Amniotic epithelial cell (primary cell): ENCODE results near the gene FBRSL1.

Experiments used
- DNase-seq: peaks from one replicate; pipeline ENCODE4 v3.0.0-alpha.2; 2010; ENCODE audit warnings: low read depth

Gene FBRSL1

GRCh38 chr12:132542661-132543060 lies 52.7 kb downstream of the FBRSL1 start:
- DNase-seq: no peak

DNA sequence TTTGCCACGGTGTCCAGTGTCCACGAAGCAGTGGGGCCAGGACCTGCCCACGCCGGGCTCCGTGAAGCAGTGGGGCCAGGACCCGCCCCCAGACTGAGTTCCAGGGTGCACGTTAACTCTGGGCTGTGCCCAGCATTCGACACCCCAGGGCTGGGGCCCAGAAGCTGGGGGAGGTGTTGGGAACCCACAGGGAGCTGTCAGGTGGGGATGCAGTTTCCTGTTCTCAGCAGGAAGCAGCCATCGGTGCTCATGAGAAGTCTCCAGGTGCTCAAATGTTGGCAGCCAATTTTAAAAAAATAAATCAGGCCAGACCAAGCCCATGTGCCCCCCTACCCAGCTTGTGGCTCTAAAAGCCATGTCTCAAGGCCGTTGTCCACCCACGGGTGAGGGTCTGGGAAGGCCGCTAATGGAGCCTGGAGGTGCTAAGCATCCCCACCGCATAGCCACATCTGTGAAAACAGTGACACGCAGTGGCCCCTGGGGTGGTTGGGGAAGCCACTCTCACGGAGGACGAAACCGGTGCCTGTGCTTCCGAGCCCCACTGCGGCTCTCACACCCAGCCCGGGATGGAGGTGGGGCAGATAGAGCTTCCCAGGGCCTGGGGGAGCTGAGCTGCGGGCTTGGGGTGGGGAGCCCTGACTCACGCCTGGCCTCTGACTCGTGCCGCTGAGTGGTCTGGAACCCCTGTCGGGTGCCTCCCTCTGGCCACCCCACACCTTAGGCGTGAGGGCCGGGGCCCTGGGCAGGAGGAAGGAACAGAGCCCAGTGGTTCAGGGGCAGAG lies 53.5 kb downstream of the FBRSL1 start:
- peak; percentile 12 for DNase-seq

DNA sequence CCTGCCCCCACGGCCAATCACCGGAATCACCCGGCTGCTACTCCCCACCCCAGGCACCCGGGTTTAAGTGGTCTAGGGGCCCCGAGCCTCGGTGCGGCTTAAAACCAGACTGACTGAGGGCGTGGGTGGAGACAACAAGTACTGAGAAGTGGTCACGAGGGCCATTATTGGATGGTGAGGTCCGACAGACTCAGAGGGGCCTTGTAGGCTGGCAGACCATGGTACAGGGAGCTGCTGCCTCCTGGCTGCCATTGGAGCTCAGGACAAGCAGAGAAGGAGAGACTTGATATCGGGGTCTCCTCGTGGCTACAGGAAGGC lies 54.1 kb downstream of the FBRSL1 start:
- DNase-seq: peak; percentile 48

DNA sequence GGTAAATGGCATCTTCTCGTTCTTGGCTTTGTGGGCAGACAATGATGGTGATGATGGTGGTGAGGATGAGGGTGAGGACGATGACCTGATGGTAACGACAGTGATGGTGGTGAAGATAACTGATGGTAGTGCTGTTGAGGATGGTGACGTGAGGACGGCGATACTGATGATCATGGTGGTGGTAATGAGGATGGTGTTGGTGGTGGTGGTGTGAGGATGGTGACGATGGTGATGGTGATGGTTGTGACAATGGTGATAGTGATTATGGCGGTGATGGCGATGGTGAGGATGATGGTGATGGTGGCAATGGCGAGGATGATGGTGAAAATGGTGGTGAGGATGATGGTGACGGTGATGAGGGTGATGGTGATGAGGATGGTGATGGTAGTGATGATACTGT lies 54.5 kb downstream of the FBRSL1 start:
- DNase-seq: no peak

DNA sequence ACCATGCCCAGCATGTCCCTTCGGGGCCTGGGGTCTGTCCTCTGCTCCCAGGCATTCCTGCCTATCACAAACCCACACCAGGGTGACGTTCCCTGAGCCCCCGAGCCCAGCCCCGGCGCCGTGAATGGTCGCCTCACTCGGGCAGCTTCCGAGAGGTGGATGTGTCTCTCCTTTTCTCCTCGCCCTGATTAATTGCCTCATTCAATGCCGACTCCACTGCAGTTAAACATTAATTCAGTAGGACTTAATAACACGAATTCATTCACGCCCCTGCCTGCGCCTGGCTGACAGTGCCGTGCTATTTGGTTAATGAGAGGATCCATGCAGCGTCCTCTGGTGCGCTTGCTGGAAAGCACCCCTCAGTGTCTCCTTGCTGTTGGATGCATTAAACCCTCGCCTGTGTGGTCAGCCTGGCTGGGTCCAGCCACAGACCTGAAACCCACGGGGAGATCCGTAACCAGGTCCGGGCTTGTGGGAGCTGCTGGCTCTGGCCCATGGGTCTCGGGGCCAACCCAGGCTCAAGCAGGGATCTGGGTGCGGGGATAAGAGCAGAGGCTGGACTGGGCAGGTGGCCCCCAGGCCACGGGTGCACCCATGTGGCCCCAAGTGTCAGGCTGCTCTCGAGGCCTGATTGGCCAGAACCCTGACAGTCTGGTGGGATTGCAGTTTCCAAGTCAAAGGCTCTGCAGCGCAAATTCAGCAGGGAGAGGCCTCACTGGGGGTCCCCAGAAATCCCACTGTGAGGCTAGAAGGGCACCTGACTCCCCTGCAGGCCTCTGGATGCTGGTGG lies 55.4 kb downstream of the FBRSL1 start:
- DNase-seq: no peak

DNA sequence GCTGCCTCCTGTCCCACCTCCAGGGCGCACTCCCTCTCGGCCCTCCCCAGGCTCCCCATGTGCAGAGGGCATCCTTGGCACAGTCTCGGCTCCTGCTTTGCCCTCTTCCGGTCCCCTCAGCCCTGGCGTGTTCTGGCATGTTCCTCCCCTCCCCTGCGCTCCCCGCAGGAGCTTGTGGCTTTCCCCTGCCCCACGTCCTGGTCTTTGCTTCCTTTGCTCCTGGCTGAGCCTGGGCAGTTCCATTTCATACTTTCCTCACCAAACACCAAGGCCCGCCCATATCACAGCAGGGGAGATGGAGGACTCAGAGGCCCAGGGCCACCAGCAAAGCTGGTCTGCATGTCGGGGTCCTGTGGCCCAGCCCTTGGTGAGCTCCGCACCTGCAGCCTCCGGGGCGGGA lies 56.0 kb downstream of the FBRSL1 start:
- DNase-seq: no peak

GRCh38 chr12:132546647-132547046 lies 56.7 kb downstream of the FBRSL1 start:
- no peak for DNase-seq

- DNase-seq: no peak
These were observed 57.3 kb downstream of the FBRSL1 start for GRCh38 chr12:132547205-132547740.

- no peak for DNase-seq
These were observed 58.6 kb downstream of the FBRSL1 start for GRCh38 chr12:132548430-132549058.

DNA sequence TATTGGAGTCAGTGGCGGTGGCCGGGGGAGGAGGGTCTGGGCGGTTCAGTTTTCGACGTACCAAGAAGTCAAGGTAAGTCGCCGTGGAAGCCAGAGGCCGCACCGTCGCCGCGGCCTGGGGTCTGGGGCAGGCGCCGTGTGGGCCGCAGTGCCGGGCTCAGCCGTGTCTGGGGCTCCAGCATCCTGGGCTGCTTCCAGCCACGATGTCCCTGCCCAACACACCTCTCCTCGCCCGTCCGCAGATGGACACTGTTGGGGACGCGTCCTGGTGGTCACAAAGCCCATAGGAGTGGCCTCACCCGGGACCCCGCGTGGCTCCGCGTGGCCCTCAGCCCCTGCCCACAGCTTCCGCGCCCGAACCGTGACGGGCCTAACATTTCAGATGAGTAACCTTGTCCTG lies 59.1 kb downstream of the FBRSL1 start:
- no peak for DNase-seq

DNA sequence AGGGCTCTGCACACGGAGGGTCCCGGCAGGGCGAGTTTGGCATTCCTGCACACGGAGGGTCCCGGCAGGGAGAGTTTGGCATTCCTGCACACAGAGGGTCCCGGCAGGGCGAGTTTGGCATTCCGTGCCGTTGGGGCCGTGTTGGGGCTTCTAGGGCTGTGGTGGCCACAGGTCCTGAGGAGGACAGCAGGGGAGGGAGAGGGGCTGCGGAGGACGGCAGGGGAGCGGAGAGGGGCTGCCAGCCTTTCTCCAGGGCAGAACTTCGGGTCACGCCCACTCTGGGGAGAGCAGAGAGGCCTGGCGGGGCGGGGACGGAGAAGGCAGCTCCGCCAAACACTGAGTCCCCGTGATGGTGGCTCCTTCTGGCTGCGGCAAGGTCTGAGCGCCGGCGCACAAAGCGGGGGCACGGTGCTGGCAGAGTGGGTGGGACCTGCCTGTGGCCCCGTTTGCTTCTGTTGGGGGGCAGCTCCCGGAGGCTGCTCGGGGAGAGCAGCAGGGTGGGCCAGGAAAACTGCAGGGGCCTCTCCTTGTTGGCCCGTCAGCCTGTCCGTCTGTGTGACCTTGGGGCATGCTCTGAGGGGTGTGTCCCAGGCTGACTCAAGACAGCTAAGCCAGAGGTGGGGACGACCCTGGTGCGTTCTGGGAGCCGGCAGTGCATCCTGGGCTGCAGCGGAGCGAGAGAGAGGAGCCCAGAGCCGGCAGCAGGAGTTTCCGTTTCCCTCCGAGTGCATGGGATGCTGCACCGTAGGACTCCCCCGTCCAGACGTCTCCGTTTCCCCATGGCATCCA lies 60.3 kb downstream of the FBRSL1 start:
- peak; percentile 47 for DNase-seq

DNA sequence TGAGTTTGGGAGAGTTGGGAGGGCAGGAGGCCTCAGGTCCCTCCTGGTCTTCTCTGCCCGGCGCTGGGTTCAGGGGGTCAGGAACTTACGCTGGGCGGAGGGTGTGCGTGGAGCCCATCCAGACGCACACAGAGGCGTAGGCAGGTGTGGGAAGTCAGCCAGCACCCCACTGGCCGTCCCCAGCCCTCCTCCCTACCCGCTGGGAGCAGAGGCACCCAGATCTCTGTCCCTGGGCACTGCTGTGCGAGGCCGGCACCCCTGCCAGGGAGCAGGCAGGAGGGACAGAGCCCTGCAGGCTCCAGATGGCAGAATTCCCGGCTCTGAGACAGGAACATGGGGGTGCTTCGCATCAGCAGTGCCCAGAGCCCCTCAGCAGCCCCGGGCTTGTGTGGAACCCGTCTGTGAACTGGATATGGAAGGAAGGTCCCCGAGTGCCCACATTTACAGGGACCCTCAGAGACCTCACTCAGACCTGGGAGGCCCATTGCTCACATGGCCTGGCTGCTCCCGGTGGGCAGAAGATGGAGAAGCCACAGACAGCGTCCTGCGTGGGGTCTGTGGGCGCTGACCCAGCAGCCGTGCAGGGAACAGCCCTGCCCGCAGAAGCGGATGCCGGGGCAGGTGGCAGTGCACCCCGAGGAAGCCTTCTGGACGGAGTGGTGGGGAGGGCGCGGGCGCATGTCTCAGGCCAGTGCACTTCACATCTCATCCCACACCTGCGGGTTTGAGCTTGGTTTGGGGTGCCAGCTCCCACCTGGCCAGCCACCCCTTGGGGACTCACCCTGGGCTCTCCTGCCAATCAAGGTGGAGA lies 61.1 kb downstream of the FBRSL1 start:
- DNase-seq: no peak

- no peak for DNase-seq
These were observed 61.7 kb downstream of the FBRSL1 start for GRCh38 chr12:132551641-132552031.

DNA sequence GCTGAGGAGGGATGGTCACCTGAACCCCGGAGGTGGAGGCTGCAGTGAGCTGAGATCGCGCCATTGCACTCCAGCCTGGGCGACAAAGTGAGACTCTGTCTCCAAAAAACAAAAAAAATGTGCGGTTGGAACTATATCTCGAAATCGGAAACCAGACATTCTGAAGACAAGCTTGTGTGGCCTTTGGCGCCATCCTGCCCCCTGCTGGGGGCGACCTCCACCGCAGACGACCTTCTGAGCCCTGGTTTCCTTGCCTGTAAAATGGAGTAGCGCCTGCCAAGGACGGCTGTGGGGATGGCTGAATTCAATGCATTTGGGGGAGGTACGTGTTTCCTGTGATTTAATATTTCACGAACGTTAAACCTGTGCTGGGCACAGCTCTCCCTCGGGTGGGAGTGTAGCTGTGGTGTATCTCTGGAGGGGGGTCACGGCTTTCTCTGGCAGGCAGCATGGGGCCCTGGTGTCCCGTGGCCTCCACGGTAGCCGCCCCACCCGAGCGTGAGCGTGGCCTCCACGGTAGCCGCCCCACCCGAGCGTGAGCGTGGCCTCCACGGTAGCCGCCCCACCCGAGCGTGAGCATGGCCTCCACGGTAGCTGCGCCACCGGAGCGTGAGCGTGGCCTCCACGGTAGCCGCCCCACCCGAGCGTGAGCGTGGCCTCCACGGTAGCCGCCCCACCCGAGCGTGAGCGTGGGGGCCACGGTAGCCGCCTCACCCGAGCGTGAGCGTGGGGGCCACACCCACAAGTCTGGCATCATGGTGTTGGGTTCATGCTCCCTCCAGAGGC lies 65.1 kb downstream of the FBRSL1 start:
- DNase-seq: no peak

DNA sequence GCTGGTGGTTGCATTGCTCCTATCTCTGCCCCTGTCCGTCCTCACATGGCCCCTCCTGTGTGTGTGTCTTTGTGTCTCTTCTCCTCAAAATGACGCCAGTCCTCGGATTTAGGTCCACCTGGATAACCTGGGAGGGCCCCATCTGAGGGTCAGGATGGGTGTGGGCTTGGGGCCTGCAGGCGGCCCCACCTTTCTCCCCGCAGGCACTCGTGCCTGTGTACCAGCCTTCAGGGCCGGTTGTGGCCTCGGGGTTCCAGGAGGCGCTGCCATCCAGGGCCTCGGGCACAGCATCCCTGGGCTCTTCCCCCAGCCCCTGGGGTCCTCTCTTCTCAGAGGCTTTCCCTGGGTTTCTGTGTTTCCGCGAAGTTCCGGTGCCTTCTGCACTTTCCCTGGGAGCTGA lies 65.7 kb downstream of the FBRSL1 start:
- DNase-seq: no peak

GRCh38 chr12:132556216-132556615 lies 66.3 kb downstream of the FBRSL1 start:
- no peak for DNase-seq

DNA sequence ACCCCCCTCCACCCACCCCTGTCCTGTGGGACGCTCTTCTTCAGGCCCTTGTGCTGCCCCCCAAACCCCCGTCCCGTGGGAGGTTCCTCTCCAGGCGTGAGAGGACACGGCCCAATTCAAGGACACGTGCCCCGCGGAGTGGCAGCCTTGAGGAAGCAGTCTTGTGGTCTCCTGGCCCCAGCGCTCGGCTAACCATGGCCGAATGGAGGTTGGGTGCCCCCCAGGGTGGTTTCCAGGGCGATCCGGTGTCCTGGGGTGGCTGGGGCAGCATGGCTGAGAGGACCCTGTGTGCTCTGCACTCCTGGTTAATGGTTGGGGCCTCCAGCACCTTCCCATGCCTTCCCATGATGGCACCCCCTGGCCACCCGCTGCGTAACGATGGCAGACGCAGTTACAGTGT lies 66.8 kb downstream of the FBRSL1 start:
- no peak for DNase-seq

DNA sequence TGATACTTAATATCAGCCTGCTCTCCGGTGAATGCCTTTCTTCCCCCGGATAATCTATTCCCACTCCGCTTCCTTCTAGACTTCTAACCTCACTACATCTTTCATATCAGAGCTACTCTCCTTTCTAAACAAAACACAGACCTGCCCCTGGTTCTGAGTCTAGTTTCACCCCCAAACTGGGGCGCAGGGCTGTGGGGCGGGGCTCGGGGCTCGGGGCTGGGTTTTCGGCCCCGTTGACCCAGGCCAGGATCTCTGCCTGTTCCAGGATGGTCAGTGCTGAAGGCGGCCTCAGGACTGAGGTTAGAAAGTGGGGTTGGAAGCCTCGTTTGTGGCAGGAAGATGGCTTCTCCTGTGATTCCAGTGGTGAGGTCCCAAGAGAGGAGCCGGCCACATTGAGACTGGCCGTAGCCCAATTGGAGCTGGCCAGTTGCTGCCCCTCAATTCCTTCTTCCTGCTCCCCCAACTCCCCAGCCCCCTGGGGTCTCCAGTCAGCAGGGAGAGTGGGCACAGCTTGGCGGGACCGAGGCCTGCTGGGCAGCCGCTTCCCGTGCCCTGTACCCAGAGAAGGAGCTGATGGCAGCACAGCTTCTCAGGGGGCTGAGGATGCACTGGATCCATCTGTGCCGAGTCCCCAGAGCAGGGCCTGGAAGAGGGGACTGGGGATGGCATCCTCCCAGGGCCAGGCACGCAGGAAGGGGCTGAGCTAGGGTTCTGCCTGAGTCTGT lies 67.5 kb downstream of the FBRSL1 start:
- DNase-seq: no peak

DNA sequence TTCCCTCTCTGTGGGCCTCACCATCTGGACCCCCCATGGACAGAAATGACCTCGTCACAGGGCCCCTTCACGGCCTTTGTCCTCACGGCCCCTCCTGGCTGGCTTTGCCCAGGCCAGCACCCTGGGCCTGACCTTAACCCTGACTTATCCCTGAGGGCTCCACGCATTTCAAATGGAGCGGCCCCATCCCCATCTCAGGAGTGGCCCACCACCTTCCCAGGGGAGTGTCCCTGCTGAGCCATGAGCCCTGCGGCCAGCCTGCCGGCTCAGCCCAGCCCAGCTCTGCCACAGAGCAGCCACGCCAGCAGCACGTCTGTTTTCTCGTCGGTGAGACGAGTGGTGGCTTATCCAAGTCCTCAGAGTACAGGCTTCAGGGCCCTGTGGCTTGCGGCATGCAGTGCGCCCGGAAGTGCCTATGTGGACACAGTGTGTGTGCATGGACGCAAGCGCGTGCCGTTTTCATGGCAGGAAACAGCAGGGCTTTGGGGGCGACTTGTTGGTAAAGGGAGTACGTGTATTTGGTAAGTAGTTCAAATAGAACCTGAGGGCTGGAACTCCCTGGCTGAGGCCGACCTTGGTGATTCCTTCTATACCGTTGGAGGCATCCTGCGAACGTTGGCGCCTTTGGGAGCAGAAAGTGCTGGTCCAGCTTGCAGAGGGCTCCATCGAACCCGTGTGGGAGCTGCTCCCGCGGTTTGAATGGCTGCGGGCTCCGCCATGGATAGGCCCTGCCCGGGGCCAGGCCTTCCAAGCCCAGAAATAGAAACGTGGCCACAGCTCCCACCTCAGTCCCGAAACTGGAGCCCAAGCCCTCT lies 68.3 kb downstream of the FBRSL1 start:
- DNase-seq: no peak
